ENCODE results near the gene SREK1.
"Not testable (repeated sequence)": the region's sequence is repeated elsewhere in the genome, so short reads cannot be mapped to it uniquely, and the experiment has no call there.

The SREK1 gene

DNA sequence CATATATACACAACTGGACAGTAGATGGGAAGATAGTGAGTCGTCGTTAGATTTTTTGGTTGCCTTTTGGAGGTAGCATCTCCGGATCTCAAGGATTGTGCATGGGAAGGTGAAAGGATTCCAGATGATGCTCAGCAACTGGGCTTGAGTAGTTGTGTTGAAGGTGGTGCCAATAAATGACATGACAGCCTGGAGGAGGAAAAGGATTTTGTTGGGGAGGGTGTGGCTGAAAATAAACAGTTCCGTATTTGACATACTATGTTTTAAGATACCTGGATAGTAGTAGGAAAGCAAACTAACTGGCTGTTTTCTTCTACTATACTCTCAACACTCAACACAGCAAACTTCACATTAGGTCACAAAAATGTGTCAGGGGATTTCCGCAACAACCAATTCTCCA is 62.4 kb downstream of the SREK1 start:
- Histone ChIP-seq H3K4me1 (ENCODE audit: control insufficient read depth, insufficient read depth, low read length) (no peaks in the 10 kb centered on the region), H3K4me3 (ENCODE audit: low read length) (no peak overlapping the region), H3K9me3 (ENCODE audit: control insufficient read depth, low read length) (no peaks in the 10 kb centered on the region), H3K36me3 (ENCODE audit: control insufficient read depth, insufficient read depth, low read length) (no peaks in the 10 kb centered on the region), H3K9ac (ENCODE audit: low read length) (no peak overlapping the region), H3K27me3 (ENCODE audit: control insufficient read depth, insufficient read depth, low read length) (no peaks in the 10 kb centered on the region)

DNA sequence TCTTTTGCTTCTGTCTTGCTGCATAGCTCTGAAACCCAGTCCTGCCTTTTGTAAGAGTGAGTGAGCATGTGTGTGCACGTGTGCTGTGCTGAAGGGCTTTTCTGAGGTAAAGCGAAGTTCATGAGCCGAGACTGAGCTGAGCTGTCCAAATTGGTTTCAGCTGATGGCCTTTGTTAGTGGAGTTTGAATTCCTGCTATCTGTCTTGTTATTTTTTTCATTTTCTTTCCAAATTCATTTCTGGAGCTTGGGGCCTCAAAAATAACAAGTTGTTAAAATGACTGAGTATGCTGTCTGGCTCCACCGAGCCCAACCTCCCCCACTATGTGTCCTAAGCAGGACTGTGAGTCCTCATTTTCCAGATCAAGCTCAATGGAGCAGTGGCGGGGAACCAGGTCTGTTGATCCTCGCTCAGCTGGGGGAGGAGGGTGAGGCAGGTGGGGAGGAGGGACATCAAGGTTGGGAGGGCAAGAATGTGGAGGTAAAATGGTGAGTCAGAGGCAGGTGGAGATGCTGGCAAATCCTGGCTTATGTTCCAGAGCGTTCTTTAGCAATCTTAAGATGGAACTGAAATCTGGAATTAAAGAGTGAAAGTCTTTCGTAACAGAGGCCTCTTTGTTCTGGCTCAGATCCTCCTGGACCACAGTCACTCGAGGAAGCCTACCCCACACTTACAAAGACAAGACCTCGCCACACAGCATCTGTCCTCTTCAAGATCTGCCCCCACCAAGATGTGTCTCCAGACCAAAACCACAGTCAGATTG is 63.9 kb downstream of the SREK1 start:
- no peaks in the 10 kb centered on the region for H3K9me3 ChIP-seq (ENCODE audit: control insufficient read depth, low read length)
- no peaks in the 10 kb centered on the region for H3K36me3 ChIP-seq (ENCODE audit: control insufficient read depth, insufficient read depth, low read length)
- no peaks in the 10 kb centered on the region for H3K4me1 ChIP-seq (ENCODE audit: control insufficient read depth, insufficient read depth, low read length)
- no peak overlapping the region for H3K9ac ChIP-seq (ENCODE audit: low read length)
- no peak overlapping the region for H3K4me3 ChIP-seq (ENCODE audit: low read length)
- H3K27me3 ChIP-seq (ENCODE audit: control insufficient read depth, insufficient read depth, low read length), result no peaks in the 10 kb centered on the region

DNA sequence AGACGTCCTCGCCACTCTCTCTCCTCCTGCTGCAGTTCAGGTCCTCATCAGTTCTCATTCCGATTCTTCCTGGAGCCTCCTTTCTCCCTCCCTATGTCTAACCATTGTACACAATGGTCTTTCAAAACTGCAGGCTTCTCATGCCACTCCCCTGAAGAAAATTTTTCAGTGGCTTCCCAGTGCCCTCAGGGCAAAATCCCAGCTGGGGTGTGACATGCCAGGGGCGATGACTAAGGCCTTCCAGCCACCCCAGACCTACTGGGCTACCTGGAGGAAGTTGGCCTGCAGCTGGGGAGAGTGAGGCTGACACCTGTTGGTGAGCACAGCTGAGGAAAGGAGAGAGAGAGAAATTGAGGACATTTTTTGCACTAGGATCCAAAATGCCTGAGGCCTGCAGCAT is 65.2 kb downstream of the SREK1 start:
- Histone ChIP-seq H3K4me1 (ENCODE audit: control insufficient read depth, insufficient read depth, low read length) (no peaks in the 10 kb centered on the region), H3K4me3 (ENCODE audit: low read length) (no peak overlapping the region), H3K36me3 (ENCODE audit: control insufficient read depth, insufficient read depth, low read length) (no peaks in the 10 kb centered on the region), H3K9ac (ENCODE audit: low read length) (no peak overlapping the region), H3K9me3 (ENCODE audit: control insufficient read depth, low read length) (no peaks in the 10 kb centered on the region), H3K27me3 (ENCODE audit: control insufficient read depth, insufficient read depth, low read length) (no peaks in the 10 kb centered on the region)

DNA sequence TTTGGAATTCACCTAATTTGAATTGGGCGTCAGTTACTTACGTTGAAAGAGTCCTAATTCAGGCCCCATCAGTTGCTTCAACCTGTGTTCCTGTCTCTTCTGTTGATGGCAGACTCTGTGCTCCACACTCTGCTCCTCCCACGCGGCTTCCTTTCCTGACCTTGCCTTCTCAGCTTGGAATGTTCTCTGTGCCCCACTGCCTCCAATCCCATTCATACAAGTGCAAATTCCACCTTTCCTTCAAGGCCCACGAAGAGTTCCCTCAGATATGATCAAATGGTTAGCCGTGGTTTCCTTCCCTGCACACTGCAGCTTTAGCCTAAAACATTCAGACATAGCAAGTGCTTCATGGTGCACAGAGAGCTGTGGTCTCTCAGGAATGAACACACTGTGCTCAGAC is 65.7 kb downstream of the SREK1 start:
- H3K9ac ChIP-seq (ENCODE audit: low read length), result no peak overlapping the region
- H3K27me3 ChIP-seq (ENCODE audit: control insufficient read depth, insufficient read depth, low read length), result no peaks in the 10 kb centered on the region
- no peaks in the 10 kb centered on the region for H3K36me3 ChIP-seq (ENCODE audit: control insufficient read depth, insufficient read depth, low read length)
- no peaks in the 10 kb centered on the region for H3K4me1 ChIP-seq (ENCODE audit: control insufficient read depth, insufficient read depth, low read length)
- H3K9me3 ChIP-seq (ENCODE audit: control insufficient read depth, low read length), result no peaks in the 10 kb centered on the region
- H3K4me3 ChIP-seq (ENCODE audit: low read length), result no peak overlapping the region

DNA sequence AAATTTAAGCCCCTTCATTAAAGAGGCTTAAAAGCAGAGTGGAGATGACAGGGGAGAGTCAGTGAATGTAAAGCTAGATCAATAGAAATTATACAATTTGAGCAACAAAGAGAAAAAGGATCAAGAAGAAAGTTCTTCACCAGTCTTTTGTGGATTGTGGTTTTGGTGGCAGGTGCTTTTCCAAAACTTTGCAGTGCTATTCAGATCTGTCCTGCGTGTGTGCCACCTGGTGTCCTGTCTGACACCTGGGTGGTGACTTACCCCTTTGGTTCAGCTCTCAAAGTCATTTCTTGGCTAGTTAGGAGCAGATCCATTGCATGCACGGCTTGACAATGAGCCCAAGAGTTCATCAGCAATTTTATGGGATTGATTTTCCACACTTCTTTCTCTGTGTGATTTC is 69.4 kb downstream of the SREK1 start:
- Histone ChIP-seq H3K9ac (ENCODE audit: low read length) (no peak overlapping the region), H3K4me3 (ENCODE audit: low read length) (no peak overlapping the region), H3K36me3 (ENCODE audit: control insufficient read depth, insufficient read depth, low read length) (no peaks in the 10 kb centered on the region), H3K9me3 (ENCODE audit: control insufficient read depth, low read length) (no peaks in the 10 kb centered on the region), H3K4me1 (ENCODE audit: control insufficient read depth, insufficient read depth, low read length) (no peaks in the 10 kb centered on the region), H3K27me3 (ENCODE audit: control insufficient read depth, insufficient read depth, low read length) (no peaks in the 10 kb centered on the region)

DNA sequence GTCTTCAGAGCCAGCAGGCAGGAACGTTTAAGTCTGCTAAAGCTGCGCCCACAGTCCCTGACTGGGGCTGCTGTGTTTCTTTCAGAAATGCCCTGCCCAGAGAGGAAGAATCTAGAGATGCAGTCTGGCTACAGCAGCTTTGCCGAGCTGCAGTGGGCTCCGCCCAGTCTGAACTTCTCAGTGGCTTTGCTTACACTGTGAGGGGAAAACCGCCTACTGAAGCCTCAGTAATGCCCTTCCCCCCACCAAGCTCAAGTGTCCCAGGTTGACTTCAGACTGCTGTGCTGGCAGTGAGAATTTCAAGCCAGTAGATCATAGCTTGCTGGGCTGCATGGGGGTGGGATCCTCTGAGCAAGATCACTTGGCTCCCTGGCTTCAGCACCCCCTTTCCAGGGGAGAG is 78.4 kb downstream of the SREK1 start:
- Histone ChIP-seq H3K4me1 (ENCODE audit: control insufficient read depth, insufficient read depth, low read length) (no peaks in the 10 kb centered on the region), H3K27me3 (ENCODE audit: control insufficient read depth, insufficient read depth, low read length) (no peaks in the 10 kb centered on the region), H3K36me3 (ENCODE audit: control insufficient read depth, insufficient read depth, low read length) (no peaks in the 10 kb centered on the region), H3K9me3 (ENCODE audit: control insufficient read depth, low read length) (no peaks in the 10 kb centered on the region), H3K9ac (ENCODE audit: low read length) (no peak overlapping the region), H3K4me3 (ENCODE audit: low read length) (no peak overlapping the region)

DNA sequence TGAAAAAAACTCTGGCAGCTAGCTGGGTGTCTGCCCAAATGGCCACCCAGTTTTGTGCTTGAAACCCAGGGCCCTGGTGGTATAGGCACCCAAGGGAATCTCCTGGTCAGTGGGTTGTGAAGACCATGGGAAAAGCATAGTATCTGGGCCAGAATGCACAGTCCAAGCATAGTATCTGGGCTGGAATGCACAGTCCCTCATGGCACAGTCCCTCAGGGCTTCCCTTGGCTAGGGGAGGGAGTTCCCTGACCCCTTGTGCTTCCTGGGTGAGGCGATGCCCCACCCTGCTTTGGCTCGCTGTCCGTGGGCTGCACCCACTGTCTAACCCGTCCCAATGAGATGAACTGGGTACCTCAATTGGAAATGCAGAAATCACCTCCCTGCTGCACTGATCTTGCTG is 78.8 kb downstream of the SREK1 start:
- H3K36me3 ChIP-seq (ENCODE audit: control insufficient read depth, insufficient read depth, low read length); H3K4me3 ChIP-seq (ENCODE audit: low read length); H3K4me1 ChIP-seq (ENCODE audit: control insufficient read depth, insufficient read depth, low read length); H3K9ac ChIP-seq (ENCODE audit: low read length); H3K9me3 ChIP-seq (ENCODE audit: control insufficient read depth, low read length); H3K27me3 ChIP-seq (ENCODE audit: control insufficient read depth, insufficient read depth, low read length): not testable (repeated sequence)

DNA sequence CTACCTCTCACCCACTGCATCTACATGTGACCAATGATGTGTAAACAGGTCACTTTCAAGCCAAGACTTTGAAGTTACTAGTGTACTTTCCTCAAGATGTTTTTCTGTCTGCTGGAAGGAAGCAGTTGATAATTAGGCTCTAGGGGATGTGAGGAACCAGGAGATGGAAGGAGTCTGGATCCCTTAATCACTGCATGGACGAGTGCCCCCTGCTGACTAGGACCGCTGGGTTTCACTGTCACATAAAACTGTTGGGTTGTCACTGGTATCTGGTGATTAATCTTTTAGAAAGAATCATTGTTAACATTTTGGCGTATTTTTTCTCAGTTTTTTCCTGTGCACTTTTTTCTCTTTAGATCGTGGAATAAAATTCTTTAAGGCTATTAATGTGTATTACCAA is 79.5 kb downstream of the SREK1 start:
- H3K9me3 ChIP-seq (ENCODE audit: control insufficient read depth, low read length), result no peaks in the 10 kb centered on the region
- H3K4me1 ChIP-seq (ENCODE audit: control insufficient read depth, insufficient read depth, low read length), result no peaks in the 10 kb centered on the region
- no peak overlapping the region for H3K4me3 ChIP-seq (ENCODE audit: low read length)
- no peaks in the 10 kb centered on the region for H3K36me3 ChIP-seq (ENCODE audit: control insufficient read depth, insufficient read depth, low read length)
- no peak overlapping the region for H3K9ac ChIP-seq (ENCODE audit: low read length)
- H3K27me3 ChIP-seq (ENCODE audit: control insufficient read depth, insufficient read depth, low read length), result no peaks in the 10 kb centered on the region

DNA sequence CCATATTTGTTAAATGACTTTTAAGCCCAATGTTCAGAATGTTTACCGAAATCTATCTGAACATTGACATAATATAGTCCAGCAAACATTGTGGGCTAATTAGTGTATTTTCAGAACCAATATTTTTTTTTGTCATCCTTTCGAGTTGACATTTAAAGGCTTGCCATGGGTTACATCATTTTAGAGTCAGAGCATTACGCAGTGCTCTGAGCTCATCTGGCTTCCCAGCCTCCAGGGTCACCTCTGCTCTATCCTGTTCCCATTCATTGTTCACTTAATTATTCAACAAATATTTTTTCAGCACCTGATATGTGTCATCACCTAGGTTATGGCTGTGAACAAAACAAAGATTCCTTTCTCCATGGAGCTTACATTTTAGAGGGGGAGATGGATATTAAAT is 80.2 kb downstream of the SREK1 start:
- Histone ChIP-seq H3K36me3 (ENCODE audit: control insufficient read depth, insufficient read depth, low read length) (no peaks in the 10 kb centered on the region), H3K9ac (ENCODE audit: low read length) (no peak overlapping the region), H3K27me3 (ENCODE audit: control insufficient read depth, insufficient read depth, low read length) (no peaks in the 10 kb centered on the region), H3K4me1 (ENCODE audit: control insufficient read depth, insufficient read depth, low read length) (no peaks in the 10 kb centered on the region), H3K4me3 (ENCODE audit: low read length) (no peak overlapping the region), H3K9me3 (ENCODE audit: control insufficient read depth, low read length) (no peaks in the 10 kb centered on the region)

DNA sequence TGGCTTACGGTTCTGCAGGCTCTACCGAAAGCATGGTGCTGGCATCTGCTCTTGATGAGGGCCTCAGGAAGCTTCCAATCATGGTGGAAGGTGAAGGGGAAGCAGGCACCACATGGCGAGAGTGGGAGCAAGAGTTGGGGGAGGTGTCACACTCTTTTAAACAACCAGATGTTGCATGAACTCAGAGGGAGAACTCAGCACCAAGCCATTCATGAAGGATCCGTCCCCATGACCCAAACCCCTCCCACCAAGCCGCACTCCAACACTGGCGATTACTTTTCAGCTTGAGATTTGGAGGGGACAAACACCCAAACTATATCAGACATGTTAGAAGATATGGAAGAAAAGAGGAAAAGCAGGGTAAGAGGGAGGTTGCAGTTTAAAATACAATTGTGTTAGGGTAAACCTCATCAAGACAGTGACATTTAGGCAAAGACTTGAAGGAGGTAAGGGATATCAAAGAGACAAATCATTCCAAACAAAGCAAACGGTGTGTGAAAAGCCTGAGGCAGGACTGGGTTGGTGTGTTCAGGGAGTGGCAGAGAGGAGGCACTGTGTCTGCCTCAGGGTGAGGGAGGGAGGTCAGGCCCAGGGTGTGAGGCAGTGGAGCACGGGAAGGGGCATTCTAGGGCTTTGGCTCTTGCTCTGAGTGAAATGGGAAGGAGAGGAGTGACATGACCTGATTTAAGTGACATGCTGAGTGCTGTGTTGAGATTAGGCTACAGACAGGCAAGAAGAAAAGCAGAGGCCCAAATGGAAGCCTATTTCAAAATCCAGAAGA is 80.9 kb downstream of the SREK1 start:
- H3K4me1 ChIP-seq (ENCODE audit: control insufficient read depth, insufficient read depth, low read length), result no peaks in the 10 kb centered on the region
- H3K9ac ChIP-seq (ENCODE audit: low read length), result no peak overlapping the region
- no peaks in the 10 kb centered on the region for H3K27me3 ChIP-seq (ENCODE audit: control insufficient read depth, insufficient read depth, low read length)

DNA sequence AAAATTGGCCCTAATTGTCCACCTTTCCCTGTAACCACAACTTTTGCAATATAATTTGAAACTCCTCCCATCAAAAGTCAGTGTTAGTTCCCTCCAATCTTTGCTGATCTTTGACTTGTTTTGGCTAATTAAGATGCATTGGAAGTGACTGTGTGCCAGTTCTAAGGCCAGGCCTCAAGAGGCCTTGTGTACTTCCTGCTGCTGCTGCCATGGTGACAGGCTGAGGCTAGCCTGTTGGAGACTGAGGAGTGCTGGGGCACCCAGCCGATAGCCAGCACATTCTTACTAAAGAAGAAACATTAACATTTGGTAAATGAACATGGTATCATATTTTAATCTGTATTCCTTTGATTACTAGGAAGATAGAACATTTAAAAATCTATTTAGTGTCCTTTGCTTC is 86.5 kb downstream of the SREK1 start:
- Histone ChIP-seq H3K4me1 (ENCODE audit: control insufficient read depth, insufficient read depth, low read length) (no peaks in the 10 kb centered on the region), H3K9ac (ENCODE audit: low read length) (no peak overlapping the region), H3K36me3 (ENCODE audit: control insufficient read depth, insufficient read depth, low read length) (no peaks in the 10 kb centered on the region), H3K9me3 (ENCODE audit: control insufficient read depth, low read length) (no peaks in the 10 kb centered on the region), H3K4me3 (ENCODE audit: low read length) (no peak overlapping the region), H3K27me3 (ENCODE audit: control insufficient read depth, insufficient read depth, low read length) (no peaks in the 10 kb centered on the region)

More for the DNA sequence above, 80.9 kb downstream of the SREK1 start:
- Histone ChIP-seq H3K9me3 (ENCODE audit: control insufficient read depth, low read length) (no peaks in the 10 kb centered on the region), H3K4me3 (ENCODE audit: low read length) (no peak overlapping the region), H3K36me3 (ENCODE audit: control insufficient read depth, insufficient read depth, low read length) (no peaks in the 10 kb centered on the region)

DNA sequence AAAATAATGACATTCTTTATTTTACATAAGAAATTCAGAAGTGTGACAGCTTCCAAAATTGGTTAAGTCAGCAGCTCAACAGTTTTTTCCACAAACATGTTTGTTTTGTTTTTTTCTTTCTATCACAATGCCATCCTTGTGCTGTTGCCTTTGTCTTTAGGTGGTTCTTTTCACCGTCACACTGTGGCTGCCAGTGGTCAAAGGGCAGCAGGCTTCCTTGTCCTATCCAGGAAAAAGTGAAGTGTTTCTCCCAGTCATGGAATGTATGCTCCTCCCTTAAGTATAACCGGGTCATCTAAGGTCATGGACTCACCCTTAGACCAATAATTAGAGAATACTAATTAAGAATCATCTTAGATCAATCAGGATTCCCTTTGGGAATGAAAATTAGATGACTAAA is 87.4 kb downstream of the SREK1 start:
- Histone ChIP-seq H3K27me3 (ENCODE audit: control insufficient read depth, insufficient read depth, low read length) (no peaks in the 10 kb centered on the region), H3K9me3 (ENCODE audit: control insufficient read depth, low read length) (no peaks in the 10 kb centered on the region), H3K36me3 (ENCODE audit: control insufficient read depth, insufficient read depth, low read length) (no peaks in the 10 kb centered on the region), H3K9ac (ENCODE audit: low read length) (no peak overlapping the region), H3K4me1 (ENCODE audit: control insufficient read depth, insufficient read depth, low read length) (no peaks in the 10 kb centered on the region), H3K4me3 (ENCODE audit: low read length) (no peak overlapping the region)

Measured in mucosa of stomach (tissue), 1 donor.